Fibroblast of lung (primary cell): Measurements from ENCODE around the gene AADACL4. TPM values are rescaled to one million over a fixed set of nuclear protein-coding genes. Genes with fewer than 3 reads are reported as not detected.

Experiments
- DNase-seq, 2 donors: peaks; one replicate each; pipeline versions ENCODE4 v3.0.0 to v3.0.0-alpha.2; 2010; ENCODE audit warnings: low read depth in 2 of 2
- H2AFZ ChIP-seq: 2 replicates; pipeline ENCODE4 v1.5.1; 2012; ENCODE audit warnings: low read length, control low read depth, inconsistent platforms
- H3K27ac ChIP-seq: 2 replicates; pipeline ENCODE4 v1.5.1; 2011; ENCODE audit warnings: low read length, control low read depth; ENCODE audit not compliant: insufficient read depth
- H3K27me3 ChIP-seq: 2 replicates; pipeline ENCODE4 v1.5.1; 2011; ENCODE audit warnings: mild to moderate bottlenecking, low read length; ENCODE audit not compliant: control insufficient read depth, insufficient read depth
- H3K36me3 ChIP-seq: 2 replicates; pipeline ENCODE4 v1.5.1; 2011; ENCODE audit warnings: low read length; ENCODE audit not compliant: control insufficient read depth, insufficient read depth
- H3K4me1 ChIP-seq: 2 replicates; pipeline ENCODE4 v1.5.1; 2011; ENCODE audit warnings: low read length; ENCODE audit not compliant: control insufficient read depth, insufficient read depth; ENCODE audit errors: extremely low read depth
- H3K4me2 ChIP-seq: 2 replicates; pipeline ENCODE4 v1.5.1; 2011; ENCODE audit warnings: low read length, control low read depth; ENCODE audit not compliant: insufficient read depth; ENCODE audit errors: extremely low read depth
- H3K4me3 ChIP-seq, 4 experiments: fragments of 200-600 bp in 1 of 4; sonication (generic) in 1 of 4; replicated peaks in 1 of 4; 2 replicates each; pipeline ENCODE4 v1.5.1; 2011 to 2016; ENCODE audit warnings: low read length in 4 of 4, low read depth in 3 of 4, mild to moderate bottlenecking in 3 of 4, control low read depth in 2 of 4, inconsistent platforms in 1 of 4, mixed read lengths in 1 of 4; ENCODE audit not compliant: insufficient read depth in 1 of 4; ENCODE audit errors: control extremely low read depth in 1 of 4
- H3K79me2 ChIP-seq: 2 replicates; pipeline ENCODE4 v1.5.1; 2012; ENCODE audit warnings: mild to moderate bottlenecking, low read length, inconsistent platforms; ENCODE audit not compliant: control insufficient read depth, insufficient read depth
- H3K9ac ChIP-seq: 2 replicates; pipeline ENCODE4 v1.5.1; 2011; ENCODE audit warnings: mild to moderate bottlenecking, low read length, control low read depth; ENCODE audit not compliant: insufficient read depth
- H3K9me3 ChIP-seq: 2 replicates; pipeline ENCODE4 v1.5.1; 2012; ENCODE audit warnings: low read depth, low read length; ENCODE audit not compliant: control insufficient read depth, insufficient read depth
- H4K20me1 ChIP-seq: 2 replicates; pipeline ENCODE4 v1.5.1; 2011; ENCODE audit warnings: low read length; ENCODE audit not compliant: control insufficient read depth, insufficient read depth; ENCODE audit errors: extremely low read depth
- EZH2 ChIP-seq: IDR thresholded peaks from 2 replicates; pipeline ENCODE4 v1.5.1; 2012; ENCODE audit warnings: low read length, control low read depth, mild to moderate bottlenecking; ENCODE audit errors: missing control alignments
- polyA plus RNA-seq, 2 donors: library from polyadenylated mRNA; depleted of rRNA in 1 of 2; stranded (reverse) in 1 of 2; unstranded in 1 of 2; fragments of >200 nt; gene quantifications; 2 replicates each; pipeline ENCODE4 v1.2.1, GENCODE V29; 2011 to 2012; ENCODE audit warnings: missing spikeins in 1 of 2
- total RNA-seq: library from RNA; depleted of rRNA; stranded (reverse); fragments of >200 nt; gene quantifications from 2 replicates; pipeline ENCODE4 v1.2.1, GENCODE V29; 2014
- TF ChIP-seq, protein P1 (sequence below), 2 donors: IDR thresholded peaks in 1 of 2; conservative IDR thresholded peaks in 1 of 2; 1 replicate in 1 of 2; 2 replicates in 1 of 2; pipeline ENCODE4 v1.5.1; 2011 to 2012; ENCODE audit warnings: low read length in 2 of 2, control low read depth in 1 of 2, inconsistent platforms in 1 of 2, low read depth in 1 of 2, mild to moderate bottlenecking in 1 of 2

Gene AADACL4
- total and polyA plus RNA-seq, 2 donors (not counting 1 experiment from before 2014, with no cell fraction given) = not detected

- Histone ChIP-seq H2AFZ (no peak overlapping the region), H3K79me2 (no peaks in the 10 kb centered on the region), H3K4me1 (no peaks in the 10 kb centered on the region), H4K20me1 (no peaks in the 10 kb centered on the region), H3K27ac (no peak overlapping the region), H3K27me3 (no peaks in the 10 kb centered on the region), H3K9me3 (no peaks in the 10 kb centered on the region), H3K4me3 (no peak overlapping the region), H3K9ac (no peak overlapping the region), H3K36me3 (no peaks in the 10 kb centered on the region), H3K4me2 (no peak overlapping the region)
- DNase-seq = no peak
- TF ChIP-seq EZH2 = no peak
- TF ChIP-seq, protein P1, sequence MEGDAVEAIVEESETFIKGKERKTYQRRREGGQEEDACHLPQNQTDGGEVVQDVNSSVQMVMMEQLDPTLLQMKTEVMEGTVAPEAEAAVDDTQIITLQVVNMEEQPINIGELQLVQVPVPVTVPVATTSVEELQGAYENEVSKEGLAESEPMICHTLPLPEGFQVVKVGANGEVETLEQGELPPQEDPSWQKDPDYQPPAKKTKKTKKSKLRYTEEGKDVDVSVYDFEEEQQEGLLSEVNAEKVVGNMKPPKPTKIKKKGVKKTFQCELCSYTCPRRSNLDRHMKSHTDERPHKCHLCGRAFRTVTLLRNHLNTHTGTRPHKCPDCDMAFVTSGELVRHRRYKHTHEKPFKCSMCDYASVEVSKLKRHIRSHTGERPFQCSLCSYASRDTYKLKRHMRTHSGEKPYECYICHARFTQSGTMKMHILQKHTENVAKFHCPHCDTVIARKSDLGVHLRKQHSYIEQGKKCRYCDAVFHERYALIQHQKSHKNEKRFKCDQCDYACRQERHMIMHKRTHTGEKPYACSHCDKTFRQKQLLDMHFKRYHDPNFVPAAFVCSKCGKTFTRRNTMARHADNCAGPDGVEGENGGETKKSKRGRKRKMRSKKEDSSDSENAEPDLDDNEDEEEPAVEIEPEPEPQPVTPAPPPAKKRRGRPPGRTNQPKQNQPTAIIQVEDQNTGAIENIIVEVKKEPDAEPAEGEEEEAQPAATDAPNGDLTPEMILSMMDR (conservative IDR thresholded peaks at IDR 0.05 in 1 of 2, IDR thresholded peaks at IDR 0.05 in 1 of 2; ENCODE audit: low read depth in 1 of 2, low read length in 2 of 2) = no peak
These were observed 52.8 kb downstream of the AADACL4 start for GRCh38 chr1:12696658-12697057.

GRCh38 chr1:12697397-12697796 lies 53.5 kb downstream of the AADACL4 start:
- no peak for DNase-seq
- Histone ChIP-seq H3K79me2 (no peaks in the 10 kb centered on the region), H3K4me2 (no peak overlapping the region), H4K20me1 (no peaks in the 10 kb centered on the region), H3K27ac (no peak overlapping the region), H3K4me1 (no peaks in the 10 kb centered on the region), H3K27me3 (no peaks in the 10 kb centered on the region), H3K9ac (no peak overlapping the region), H3K9me3 (no peaks in the 10 kb centered on the region), H2AFZ (no peak overlapping the region), H3K36me3 (no peaks in the 10 kb centered on the region), H3K4me3 (no peak overlapping the region)
- no peak for TF ChIP-seq EZH2
- TF ChIP-seq, protein P1 (conservative IDR thresholded peaks at IDR 0.05 in 1 of 2, IDR thresholded peaks at IDR 0.05 in 1 of 2; ENCODE audit: low read depth in 1 of 2, low read length in 2 of 2) = no peak

- Histone ChIP-seq H3K27ac (no peak overlapping the region), H3K9ac (no peak overlapping the region), H3K4me3 (no peak overlapping the region), H3K36me3 (no peaks in the 10 kb centered on the region), H3K4me2 (no peak overlapping the region), H3K27me3 (no peaks in the 10 kb centered on the region), H3K79me2 (no peaks in the 10 kb centered on the region), H3K9me3 (no peaks in the 10 kb centered on the region), H4K20me1 (no peaks in the 10 kb centered on the region), H2AFZ (no peak overlapping the region), H3K4me1 (no peaks in the 10 kb centered on the region)
- TF ChIP-seq, protein P1 (conservative IDR thresholded peaks at IDR 0.05 in 1 of 2, IDR thresholded peaks at IDR 0.05 in 1 of 2; ENCODE audit: low read depth in 1 of 2, low read length in 2 of 2) = no peak
- TF ChIP-seq EZH2 = no peak
- no peak for DNase-seq
These were observed 60.1 kb downstream of the AADACL4 start for GRCh38 chr1:12703821-12704451.
